HG03460 (cell line): ENCODE results near the gene PALLD.

Experiments
- ATAC-seq: cut with Tn5 transposase; IDR thresholded peaks from one replicate; pipeline ENCODE4 v1.9.1; 2021; ENCODE audit not compliant: unreplicated experiment

The PALLD gene

DNA sequence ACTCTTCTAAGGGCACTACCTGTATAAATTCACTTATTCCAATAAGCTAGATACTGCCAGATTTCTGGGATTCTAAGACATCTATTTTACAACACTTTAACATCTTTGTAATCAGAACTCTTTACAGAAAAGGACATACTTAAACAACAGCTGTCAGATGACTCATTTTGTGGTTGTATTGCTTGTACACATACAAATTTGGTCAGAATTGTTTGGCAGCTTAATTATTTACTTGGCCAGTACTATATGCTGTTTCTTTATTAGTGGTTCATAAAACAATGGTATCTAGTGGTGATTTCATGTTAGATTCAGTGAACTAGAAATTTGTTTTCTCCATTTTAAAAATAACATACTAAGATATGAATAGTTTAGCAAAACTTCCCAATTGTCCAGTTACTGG lies 27.2 kb downstream of the PALLD start:
- peak; percentile 69 for ATAC-seq

DNA sequence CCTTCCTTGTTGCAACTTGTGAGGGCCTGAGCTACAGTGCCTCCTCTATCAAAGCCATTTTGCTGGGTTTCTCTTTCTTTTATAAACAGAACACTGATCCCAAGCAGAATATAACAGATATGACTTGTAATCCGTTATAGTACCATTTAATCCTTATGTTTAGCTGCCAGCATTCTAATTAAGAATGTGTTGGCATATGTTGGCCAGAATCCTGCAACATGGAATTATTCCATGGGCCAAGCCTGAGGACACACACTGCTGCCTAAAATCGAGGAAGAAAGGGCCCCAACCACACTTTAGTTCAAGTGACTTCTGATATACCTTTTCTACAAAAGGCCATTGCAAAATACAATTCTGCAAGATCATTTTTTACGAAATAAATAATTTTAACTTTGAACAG lies 28.0 kb downstream of the PALLD start:
- no peak for ATAC-seq

DNA sequence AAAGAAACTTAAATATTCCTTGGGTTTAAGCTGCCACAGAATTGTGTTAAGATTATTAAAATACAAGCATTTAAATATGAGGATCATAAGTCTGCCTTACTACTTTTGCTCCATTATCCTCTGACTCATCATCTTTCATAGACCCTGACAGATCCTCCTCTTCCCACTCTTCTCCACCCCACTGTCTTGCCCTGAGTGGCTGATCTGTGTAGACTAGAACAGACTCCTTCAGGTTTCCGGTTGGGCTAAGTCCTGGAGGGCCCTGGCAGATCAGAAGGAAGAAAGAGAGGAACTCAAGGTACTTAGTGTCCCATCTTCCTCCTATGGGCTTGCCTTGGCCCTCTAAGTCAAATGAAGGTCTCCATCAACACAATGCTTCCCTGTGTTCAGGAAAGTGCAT lies 30.7 kb downstream of the PALLD start:
- no peak for ATAC-seq

DNA sequence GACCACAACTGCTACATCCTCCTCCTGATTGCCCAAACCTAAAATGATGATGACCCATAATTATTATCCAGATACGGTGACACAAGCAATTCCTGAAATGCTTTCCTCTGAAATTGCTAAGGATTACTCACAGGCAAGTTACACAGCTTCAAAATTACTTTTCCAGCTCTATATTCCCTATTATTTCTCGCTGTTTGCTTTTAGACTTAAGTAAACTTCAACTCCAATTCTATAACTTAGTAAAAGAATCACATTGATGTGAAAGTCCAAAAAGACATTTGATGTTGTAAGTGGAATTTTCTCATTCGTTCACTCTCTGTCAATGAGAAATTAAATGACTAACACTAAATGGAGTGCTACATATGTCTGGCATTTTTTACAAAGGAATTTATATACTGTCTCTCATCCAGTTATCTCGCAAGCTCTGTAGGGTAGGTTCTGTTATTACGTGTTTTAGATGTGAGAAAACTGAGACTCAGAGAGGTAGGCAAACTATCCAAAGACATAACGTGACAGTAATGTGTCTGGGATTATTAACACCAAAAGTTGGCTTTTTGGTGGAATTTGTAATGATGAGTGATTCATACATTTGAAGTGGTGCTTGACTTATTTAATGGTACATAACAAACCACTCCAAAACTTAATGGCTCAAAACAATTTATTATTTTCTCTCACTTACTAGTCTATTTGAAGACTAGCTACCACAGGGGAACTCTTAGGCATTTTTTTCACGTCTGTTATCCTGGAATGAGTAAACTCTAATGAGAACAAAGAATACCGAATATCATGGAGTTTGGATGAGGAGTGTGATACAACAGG lies 31.5 kb downstream of the PALLD start:
- no peak for ATAC-seq

DNA sequence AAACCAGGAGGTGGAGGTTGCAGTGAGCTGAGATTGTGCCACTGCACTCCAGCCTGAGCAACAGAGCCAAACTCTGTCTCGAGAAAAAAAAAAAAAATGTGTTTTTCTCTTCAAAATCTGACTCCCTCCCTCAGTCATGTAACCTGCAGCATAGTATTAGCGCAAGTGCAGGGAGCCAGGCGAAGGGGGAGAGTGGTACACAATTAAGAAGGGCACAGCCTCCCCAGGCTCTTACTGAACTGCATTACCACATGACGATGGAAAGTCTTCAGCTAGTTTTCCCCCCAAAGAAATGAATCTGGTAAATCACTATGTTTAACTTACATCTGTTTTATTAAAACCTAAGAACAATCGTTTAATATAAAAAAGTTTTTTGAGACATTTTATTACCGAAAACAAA lies 32.4 kb downstream of the PALLD start:
- ATAC-seq = no peak

DNA sequence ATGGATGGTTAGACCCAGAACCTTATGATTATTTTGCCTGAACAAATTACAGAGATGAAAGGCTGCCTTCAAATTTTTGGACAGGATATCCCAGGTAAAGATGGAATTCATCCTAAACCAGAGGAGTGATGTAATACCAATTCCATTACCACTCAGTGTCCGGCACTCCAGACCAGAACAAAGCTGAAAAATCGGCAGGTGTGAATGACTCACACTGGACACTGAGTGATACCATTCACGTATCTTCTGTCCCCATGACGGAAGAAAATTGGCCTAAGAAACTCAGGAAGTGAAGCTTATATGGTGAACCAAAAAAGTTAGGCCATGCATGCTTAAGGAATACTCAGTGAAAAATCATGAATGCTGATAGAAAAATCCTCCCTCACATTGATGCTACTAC lies 34.5 kb downstream of the PALLD start:
- ATAC-seq = no peak

DNA sequence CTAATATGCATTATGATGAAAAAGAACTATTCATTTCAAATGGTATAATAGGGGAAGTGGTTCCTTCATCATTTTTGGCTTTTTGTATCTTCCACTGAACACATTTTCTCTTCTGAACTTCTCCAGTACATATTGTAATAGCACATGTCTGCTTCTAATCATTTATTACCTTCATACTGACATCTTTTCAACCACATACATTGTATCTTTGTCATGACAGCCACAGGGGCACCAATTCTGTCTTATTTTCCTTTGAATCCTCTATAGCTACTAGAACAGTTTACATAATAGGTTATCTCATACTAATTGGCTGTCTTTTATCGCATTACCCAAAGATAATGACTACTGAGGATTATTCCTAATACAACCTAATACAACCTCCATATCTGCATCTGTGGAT lies 37.7 kb downstream of the PALLD start:
- ATAC-seq = no peak

DNA sequence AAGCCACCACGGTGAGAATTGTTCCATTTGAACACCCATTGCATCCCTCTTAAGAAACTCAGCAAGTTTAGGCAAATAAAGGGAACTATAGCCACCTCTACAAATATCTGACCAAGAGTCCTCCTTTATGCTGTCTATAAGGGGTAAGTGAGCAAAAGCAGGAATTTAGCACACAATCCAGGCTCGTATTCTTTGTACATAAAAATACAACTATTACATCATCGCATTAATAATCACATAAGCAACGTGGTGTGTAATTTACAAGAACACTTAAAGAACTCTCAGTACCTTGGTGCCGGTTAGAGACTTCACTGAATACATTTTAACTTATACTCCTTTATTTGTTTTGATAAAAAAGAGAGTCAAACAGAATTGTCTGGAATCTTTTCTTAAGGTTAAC lies 38.8 kb downstream of the PALLD start:
- no peak for ATAC-seq

DNA sequence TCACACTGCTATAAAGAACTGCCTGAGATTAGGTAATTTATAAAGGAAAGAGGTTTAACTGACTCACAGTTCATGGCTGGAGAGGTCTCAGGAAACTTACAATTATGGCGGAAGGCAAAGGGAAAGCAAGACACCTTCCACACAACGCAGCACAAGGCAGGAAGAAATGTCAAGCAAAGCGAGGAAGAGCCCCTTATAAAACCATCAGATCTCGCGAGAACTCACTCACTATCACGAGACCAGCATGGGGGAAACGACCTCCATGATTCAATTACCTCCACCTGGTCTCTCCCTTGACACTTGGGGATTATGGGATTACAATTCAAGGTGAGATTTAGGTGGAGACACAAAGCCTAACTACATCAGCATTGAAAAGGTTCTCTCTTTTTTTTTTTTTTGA lies 39.6 kb downstream of the PALLD start:
- ATAC-seq = no peak

DNA sequence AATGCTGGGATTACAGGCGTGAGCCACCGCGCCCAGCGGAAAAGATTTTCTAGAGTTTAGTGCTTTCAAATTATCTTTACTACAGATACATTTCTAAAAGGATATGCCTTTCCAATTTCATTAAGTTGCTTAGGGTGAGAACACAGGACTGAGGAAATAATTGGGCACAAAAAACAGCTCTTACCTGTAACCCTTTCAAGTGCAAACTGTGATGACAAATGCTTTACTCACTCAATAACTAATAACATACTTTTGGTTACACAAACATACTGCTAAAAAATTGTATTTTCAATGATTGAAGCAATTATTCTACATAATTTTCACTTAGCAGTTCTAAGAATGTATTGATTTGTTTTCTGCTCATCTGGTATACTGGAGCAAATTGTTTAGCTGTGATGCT lies 40.2 kb downstream of the PALLD start:
- ATAC-seq = no peak

DNA sequence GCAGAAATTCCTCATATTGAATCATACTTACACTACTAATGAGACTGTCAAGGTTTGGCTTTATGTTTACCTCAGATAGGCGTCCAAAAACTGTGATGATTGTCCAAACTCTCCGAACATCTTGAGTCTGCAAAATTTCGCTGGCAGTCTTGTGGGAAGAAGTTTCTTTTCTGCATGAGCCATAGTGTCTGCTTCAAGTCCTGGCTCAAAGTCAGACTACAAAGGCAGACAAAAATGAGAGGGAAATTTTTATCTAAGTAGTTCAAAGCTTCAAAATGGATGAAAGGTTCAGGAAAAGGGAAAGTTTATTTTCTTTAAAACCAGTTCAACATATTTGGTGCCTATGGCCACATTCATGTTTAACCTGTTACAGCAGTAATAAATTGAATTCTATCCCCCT lies 40.7 kb downstream of the PALLD start:
- no peak for ATAC-seq

DNA sequence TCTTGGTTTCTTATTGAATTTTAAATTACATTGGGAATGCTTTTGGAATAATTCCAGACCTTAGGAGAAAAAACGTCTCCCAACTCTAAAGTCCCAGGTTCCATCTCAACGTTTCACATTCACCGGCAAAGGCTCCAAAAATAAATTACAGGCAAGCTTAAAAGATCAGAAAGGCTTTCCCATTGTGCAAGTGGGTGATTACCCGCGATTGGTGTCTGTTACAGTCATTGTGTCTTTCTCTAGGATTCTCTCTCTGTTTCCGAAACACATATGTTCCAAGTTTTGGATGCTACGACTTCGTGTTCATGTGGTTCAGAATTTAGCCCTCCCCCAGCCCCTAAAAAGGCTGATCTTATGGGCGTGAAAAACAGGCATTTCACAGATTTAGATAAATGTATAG lies 41.8 kb downstream of the PALLD start:
- ATAC-seq = no peak

DNA sequence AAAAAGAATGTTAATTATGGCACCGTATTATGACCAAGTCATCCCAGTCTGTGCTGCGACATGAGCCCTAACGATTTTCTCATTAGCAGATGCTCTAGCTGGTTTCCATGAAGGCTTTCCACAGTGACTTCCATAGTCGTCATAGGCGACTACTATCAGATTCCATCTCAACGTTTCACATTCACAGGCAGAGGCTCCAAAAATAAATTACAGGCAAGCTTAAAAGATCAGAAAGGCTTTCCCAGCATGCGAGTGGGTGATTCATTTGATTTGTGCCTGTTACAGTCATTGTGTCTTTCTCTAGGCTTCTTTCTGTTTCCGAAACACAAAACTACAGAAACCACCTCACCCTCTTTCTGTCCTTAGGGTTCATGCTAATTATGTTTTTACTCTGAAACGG lies 43.2 kb downstream of the PALLD start:
- ATAC-seq = no peak

DNA sequence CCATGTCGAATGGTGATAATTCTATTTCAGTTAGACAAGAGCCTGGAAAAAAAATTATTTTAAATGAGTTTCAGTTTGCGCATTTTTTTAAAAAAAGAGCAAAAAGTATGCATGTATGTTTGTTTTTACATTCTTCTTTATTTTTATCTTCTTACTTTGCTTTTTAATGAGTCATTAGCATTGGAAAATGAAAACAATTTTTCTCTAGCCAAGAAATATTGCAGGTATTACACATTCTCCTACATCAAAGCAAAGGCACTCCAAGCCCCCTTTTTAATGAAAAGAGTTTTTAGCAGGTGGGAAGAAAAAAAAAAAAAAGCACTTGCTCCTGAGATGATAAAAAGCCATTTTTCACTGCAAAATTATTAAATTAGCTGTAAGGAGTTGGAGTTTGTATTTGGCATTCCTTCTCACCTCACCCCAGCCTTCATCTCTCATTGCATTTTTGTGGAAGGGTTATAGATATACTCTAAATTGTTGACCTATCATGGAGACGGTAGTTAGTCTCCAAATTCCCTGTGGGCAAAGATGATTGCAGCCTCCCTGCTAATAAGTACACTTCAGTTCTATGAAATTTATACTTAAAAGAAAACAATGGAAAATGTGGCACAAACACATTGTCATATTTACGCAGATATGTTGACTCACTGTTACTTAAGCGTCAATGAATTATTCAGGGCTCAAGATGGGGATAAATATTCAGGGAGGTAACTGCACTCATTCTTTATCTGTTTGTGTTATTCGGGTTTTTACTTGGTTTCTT lies 43.8 kb downstream of the PALLD start:
- ATAC-seq = no peak

DNA sequence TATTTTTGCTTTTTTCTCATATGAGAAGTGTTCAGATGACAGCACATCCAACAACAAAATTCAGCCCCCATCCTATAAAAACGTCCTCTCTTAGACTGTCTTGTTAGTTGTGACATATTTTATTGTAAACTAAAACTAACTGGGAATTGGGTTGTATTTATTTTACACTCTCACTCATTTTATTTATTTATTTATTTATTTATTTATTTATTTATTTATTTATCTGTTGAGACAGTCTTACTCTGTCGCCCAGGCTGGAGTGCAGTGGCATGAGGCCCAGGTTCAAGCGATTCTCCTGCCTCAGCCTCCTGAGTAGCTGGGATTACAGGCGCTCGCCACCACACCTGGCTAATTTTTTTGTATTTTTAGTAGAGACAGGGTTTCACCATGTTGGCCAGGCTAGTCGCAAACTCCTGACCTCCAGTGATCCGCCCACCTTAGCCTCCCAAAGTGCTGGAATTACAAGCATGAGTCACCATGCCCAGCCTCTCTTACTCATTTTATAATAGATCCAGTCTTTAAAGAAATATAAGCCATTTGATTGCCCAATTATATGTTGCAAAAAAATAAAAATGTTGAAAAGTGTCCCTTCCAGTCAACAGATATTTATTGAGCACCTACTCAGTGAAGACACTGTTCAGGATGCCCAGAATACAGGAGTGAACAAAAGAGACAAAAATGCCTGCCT lies 44.6 kb downstream of the PALLD start:
- ATAC-seq = no peak

DNA sequence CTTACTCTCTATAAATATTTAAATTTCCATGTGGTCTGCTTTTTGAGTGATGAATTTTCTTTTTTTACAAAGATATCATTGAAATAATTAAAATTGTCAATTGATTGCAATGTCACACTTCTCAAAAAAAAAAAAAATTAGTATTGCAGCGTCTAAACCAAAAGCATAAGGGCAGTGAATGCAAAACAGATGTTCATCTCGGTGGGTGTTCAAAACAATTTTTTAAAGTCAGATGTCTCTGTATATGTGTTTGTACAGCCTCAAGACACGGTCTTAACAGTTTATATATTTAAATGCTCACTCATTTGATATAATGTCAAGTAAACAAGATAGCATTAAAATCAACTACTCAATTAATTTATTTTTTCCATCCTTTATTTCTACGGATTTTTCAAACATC lies 52.3 kb downstream of the PALLD start:
- no peak for ATAC-seq

DNA sequence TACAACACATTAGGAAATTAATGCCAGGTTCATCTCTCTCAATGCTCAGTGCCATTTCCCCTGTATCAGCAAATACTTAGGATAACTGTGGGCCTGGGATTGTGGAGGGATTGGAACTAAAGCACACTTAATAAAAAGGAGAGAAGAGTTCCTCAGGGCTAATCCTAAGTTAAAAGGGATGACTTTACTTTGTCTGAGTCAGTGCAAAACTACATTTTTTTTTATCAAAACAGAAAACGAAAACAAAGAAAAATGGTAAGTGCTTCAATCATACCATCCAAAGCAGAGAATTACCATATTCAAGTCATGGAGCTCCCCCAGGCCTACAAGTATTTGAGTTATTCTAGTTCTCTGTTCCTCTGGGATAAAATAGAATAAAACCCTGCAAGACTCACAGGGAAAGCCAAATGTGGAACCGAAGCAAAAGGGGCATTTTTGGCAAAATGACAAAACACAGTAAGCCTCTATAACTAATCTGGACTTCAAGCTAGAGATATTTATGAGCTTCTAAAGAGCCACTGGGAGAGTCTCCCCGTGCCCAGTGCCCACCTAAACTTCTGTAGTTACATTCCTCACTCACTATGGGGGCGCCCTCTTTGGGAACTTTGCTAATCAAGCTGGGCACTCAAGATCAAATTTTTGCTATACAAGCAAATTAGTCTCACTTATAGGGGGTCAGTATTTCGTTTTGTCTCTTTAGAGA lies 53.4 kb downstream of the PALLD start:
- ATAC-seq = no peak

DNA sequence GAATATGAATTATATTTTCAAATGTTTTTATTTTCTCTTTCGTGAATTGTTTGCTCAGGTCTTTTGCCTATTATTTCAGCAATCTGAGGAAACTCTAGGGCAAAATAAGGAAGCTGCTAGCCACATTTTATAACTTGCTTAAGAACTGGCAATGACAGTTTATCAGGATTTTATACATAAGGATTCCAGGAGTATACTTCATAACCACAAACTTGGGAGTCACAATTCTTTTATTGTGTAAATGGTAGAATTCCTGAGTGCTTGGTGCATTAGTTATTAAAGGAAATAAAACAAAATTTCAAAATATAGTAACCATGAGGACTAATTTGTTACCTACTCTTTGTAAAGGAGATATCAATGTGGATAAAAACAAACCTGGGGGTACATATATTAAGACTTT lies 54.4 kb downstream of the PALLD start:
- no peak for ATAC-seq

DNA sequence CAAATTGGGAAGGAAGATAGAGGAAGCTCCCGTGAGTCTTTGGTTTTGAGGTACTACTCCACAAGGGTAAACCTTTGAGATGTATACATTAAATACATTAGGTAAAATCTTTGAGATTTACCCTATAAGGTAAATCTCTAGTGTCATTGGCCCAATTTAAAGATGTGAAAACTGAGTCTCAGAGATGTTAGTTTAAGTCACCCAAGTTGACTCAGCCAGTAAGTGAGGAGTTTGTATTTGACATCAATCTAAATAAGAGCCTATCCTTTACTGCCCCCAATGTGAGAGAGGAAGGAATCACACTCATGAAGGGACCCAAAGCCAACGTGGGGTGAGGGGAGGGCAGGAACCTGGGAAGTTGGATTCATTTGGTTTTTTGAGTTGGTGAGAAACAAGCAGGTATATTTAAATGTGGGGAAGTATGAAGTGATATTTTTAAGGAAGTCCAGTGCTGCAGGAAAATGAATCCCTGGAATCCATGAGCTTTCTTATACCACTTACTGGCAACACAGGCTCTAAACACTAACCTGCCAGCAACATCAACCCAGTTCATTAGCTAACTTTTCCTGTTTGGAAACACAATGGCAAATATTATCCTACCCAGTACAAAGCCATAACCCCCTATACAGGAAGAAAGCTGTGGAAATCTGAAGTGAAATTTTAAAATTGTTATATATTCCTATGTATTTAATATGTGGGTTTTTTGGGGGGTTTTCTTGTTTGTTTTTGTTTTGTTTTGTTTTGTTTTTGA lies 55.3 kb downstream of the PALLD start:
- ATAC-seq = no peak

DNA sequence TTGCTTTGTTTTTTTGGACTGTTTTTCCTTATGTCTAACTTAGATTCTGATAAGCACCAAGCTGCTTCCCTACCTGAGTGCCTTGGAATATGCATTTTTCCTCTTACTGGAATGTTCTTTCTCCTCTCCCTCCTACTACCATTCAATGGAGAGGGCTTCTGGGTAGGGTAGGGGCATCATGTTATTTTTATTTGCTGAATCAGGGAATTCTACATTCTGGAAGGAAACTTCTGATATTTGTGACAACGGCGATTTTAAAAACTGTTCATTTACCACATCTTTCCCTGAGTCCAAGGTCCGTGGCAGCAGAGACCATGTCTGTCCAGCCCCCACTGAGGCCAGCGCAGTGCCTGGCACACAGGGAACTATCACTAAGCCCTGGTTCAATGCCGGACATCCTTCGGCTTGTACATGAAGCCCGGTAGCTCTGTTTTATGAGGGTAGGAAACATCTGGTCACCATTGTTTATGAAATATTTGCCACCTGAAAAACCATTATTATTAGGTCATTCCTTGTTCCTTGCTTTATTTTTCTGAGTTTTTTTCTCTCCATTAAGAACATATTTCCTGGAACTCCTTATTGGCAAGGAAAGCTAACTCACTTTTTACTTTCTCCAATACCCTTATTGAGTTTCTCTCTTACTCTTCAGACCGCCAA lies 57.0 kb downstream of the PALLD start:
- no peak for ATAC-seq
